H1 (cell line): ENCODE results near the gene S100A14. TPM values are rescaled to one million over a fixed set of nuclear protein-coding genes. Genes with fewer than 3 reads are reported as not detected.

Experiments used
- CTCF ChIA-PET: fragments of 300-600 bp; sonication (Branson Sonifier 250); formaldehyde crosslinking; loops from one replicate; lab custom pipeline; 2021; ENCODE audit not compliant: partially characterized antibody; lab: Charles Lee
- POLR2A ChIA-PET: fragments of 300-600 bp; sonication (Branson Sonifier 250); formaldehyde crosslinking; loops from one replicate; lab custom pipeline; 2021; ENCODE audit warnings: inconsistent platforms; ENCODE audit not compliant: partially characterized antibody; lab: Charles Lee
- DNase-seq, 2 experiments: peaks; one replicate each; pipeline versions ENCODE4 v3.0.0 to v3.0.0-alpha.2; 2010 to 2022; ENCODE audit warnings: low spot score in 2 of 2, low read depth in 1 of 2, mixed read lengths in 1 of 2
- FAIRE-seq: peaks from 2 replicates; lab custom pipeline; 2011; peaks lifted over from hg19 to GRCh38; lab: Jason Lieb, UNC
- H2AFZ ChIP-seq: 2 replicates; pipeline ENCODE4 v1.8.1; 2012; ENCODE audit warnings: low read length, inconsistent platforms
- H2AK5ac ChIP-seq: 2 replicates; pipeline ENCODE4 v1.6.1; 2013; ENCODE audit warnings: low read depth, low read length
- H2BK120ac ChIP-seq: replicated peaks from 2 replicates; pipeline ENCODE3; 2013; ENCODE audit warnings: low read depth, low read length, inconsistent platforms
- H2BK12ac ChIP-seq: 2 replicates; pipeline ENCODE4 v1.6.1; 2013; ENCODE audit warnings: low read depth, low read length
- H2BK15ac ChIP-seq: 2 replicates; pipeline ENCODE4 v1.6.1; 2013; ENCODE audit warnings: low read length
- H2BK20ac ChIP-seq: 2 replicates; pipeline ENCODE4 v1.6.1; 2013; ENCODE audit warnings: low read length
- H2BK5ac ChIP-seq: 2 replicates; pipeline ENCODE4 v1.6.1; 2013; ENCODE audit warnings: low read depth, low read length
- H3K14ac ChIP-seq: 2 replicates; pipeline ENCODE4 v1.6.1; 2013; ENCODE audit warnings: inconsistent platforms; ENCODE audit not compliant: insufficient read length
- H3K18ac ChIP-seq: 2 replicates; pipeline ENCODE4 v1.6.1; 2013; ENCODE audit warnings: low read length; ENCODE audit errors: extremely low read depth
- H3K23ac ChIP-seq: 2 replicates; pipeline ENCODE4 v1.6.1; 2013; ENCODE audit warnings: inconsistent platforms; ENCODE audit not compliant: insufficient read length
- H3K23me2 ChIP-seq: 2 replicates; pipeline ENCODE4 v1.6.1; 2013; ENCODE audit warnings: low read depth, low read length
- H3K27ac ChIP-seq: 2 replicates; pipeline ENCODE4 v1.6.1; 2011; ENCODE audit warnings: low read depth, low read length, inconsistent platforms
- H3K27me3 ChIP-seq, 4 experiments: replicated peaks in 1 of 4; 1 replicate in 1 of 4; 2 replicates in 3 of 4; pipeline versions ENCODE4 v1.6.1 to v1.8.1; 2011 to 2013; ENCODE audit warnings: low read length in 3 of 4, mild to moderate bottlenecking in 3 of 4, inconsistent platforms in 2 of 4, mixed read lengths in 2 of 4, moderate library complexity in 1 of 4; ENCODE audit not compliant: control insufficient read depth in 3 of 4, insufficient read depth in 3 of 4; ENCODE audit errors: extremely low read depth in 1 of 4
- H3K36me3 ChIP-seq, 4 experiments: 2 replicates each; pipeline versions ENCODE4 v1.6.1 to v1.8.1; 2011 to 2013; ENCODE audit warnings: mild to moderate bottlenecking in 4 of 4, low read length in 3 of 4, moderate library complexity in 2 of 4, control low read depth in 1 of 4, inconsistent platforms in 1 of 4; ENCODE audit not compliant: insufficient read depth in 4 of 4, control insufficient read depth in 2 of 4
- H3K4ac ChIP-seq: replicated peaks from 2 replicates; pipeline ENCODE3; 2013; ENCODE audit warnings: low read length, low read depth, mixed read lengths, inconsistent platforms; ENCODE audit not compliant: insufficient read length
- H3K4me1 ChIP-seq, 4 experiments: replicated peaks in 1 of 4; 1 replicate in 1 of 4; 2 replicates in 3 of 4; pipeline versions ENCODE4 v1.6.1 to v1.8.1; 2011 to 2013; ENCODE audit warnings: low read length in 3 of 4, inconsistent platforms in 2 of 4, mixed read lengths in 1 of 4; ENCODE audit not compliant: insufficient read depth in 4 of 4, control insufficient read depth in 3 of 4
- H3K4me2 ChIP-seq, 2 experiments: 2 replicates each; pipeline versions ENCODE4 v1.6.1 to v1.8.1; 2011 to 2013; ENCODE audit warnings: low read depth in 2 of 2, low read length in 2 of 2, control low read depth in 1 of 2, inconsistent platforms in 1 of 2, mild to moderate bottlenecking in 1 of 2; ENCODE audit not compliant: insufficient read depth in 1 of 2
- H3K4me3 ChIP-seq, 4 experiments: fragments of 200-600, 300-600 bp in 1 of 4; sonication (generic), shearing (Covaris generic), sonication (Bioruptor Twin) in 1 of 4; 2 replicates each; pipeline versions ENCODE4 v1.5.1 to v1.8.1; 2011 to 2016; ENCODE audit warnings: low read length in 4 of 4, low read depth in 3 of 4, control low read depth in 2 of 4, inconsistent platforms in 2 of 4, mild to moderate bottlenecking in 2 of 4, mixed read lengths in 1 of 4, moderate library complexity in 1 of 4; ENCODE audit not compliant: insufficient read depth in 2 of 4; ENCODE audit errors: extremely low read depth in 1 of 4
- H3K56ac ChIP-seq: replicated peaks from 2 replicates; pipeline ENCODE3; 2013; ENCODE audit warnings: low read depth, mild to moderate bottlenecking, mixed read lengths, low read length, inconsistent platforms; ENCODE audit not compliant: insufficient read length
- H3K79me1 ChIP-seq: 2 replicates; pipeline ENCODE4 v1.6.1; 2013; ENCODE audit warnings: low read depth, low read length, control low read depth
- H3K79me2 ChIP-seq, 2 experiments: 2 replicates each; pipeline versions ENCODE4 v1.6.1 to v1.8.1; 2012 to 2013; ENCODE audit warnings: low read length in 2 of 2, mild to moderate bottlenecking in 2 of 2, inconsistent platforms in 1 of 2; ENCODE audit not compliant: insufficient read depth in 2 of 2, control insufficient read depth in 1 of 2
- H3K9ac ChIP-seq, 4 experiments: replicated peaks in 1 of 4; 1 replicate in 1 of 4; 2 replicates in 3 of 4; pipeline versions ENCODE4 v1.6.1 to v1.8.1; 2011 to 2013; ENCODE audit warnings: low read depth in 3 of 4, low read length in 3 of 4, control low read depth in 2 of 4, mild to moderate bottlenecking in 2 of 4, moderate library complexity in 2 of 4, inconsistent platforms in 1 of 4; ENCODE audit errors: extremely low read depth in 1 of 4
- H3K9me3 ChIP-seq, 2 experiments: 2 replicates each; pipeline versions ENCODE4 v1.6.1 to v1.8.1; 2012 to 2013; ENCODE audit warnings: mild to moderate bottlenecking in 2 of 2, moderate library complexity in 2 of 2, control low read depth in 1 of 2, inconsistent platforms in 1 of 2, low read depth in 1 of 2, low read length in 1 of 2, mixed read lengths in 1 of 2; ENCODE audit not compliant: insufficient read depth in 2 of 2
- H4K20me1 ChIP-seq, 2 experiments: replicated peaks in 1 of 2; 2 replicates each; pipeline versions ENCODE3 to v1.8.1; 2011 to 2013; ENCODE audit warnings: inconsistent platforms in 2 of 2, low read length in 2 of 2, mild to moderate bottlenecking in 1 of 2; ENCODE audit not compliant: insufficient read depth in 2 of 2, control insufficient read depth in 1 of 2
- H4K5ac ChIP-seq: 2 replicates; pipeline ENCODE4 v1.6.1; 2013; ENCODE audit warnings: low read length, low read depth, mixed read lengths, inconsistent platforms; ENCODE audit not compliant: insufficient read length
- H4K8ac ChIP-seq: 2 replicates; pipeline ENCODE4 v1.8.0; 2013; ENCODE audit warnings: mild to moderate bottlenecking, moderate library complexity, low read length, inconsistent platforms; ENCODE audit not compliant: insufficient read depth; ENCODE audit errors: extremely low read depth
- H4K91ac ChIP-seq: replicated peaks from 2 replicates; pipeline ENCODE3; 2013; ENCODE audit warnings: low read length, mixed read lengths, inconsistent platforms; ENCODE audit not compliant: insufficient read length
- CEBPB ChIP-seq: IDR thresholded peaks from 2 replicates; pipeline ENCODE4 v1.6.1; 2012; ENCODE audit warnings: low read depth, low read length
- SP2 ChIP-seq: IDR thresholded peaks from 2 replicates; pipeline ENCODE4 v1.6.1; 2012; ENCODE audit warnings: mild to moderate bottlenecking, low read length, inconsistent platforms
- TAF1 ChIP-seq: IDR thresholded peaks from 2 replicates; pipeline ENCODE4 v1.6.1; 2011; ENCODE audit warnings: mild to moderate bottlenecking, low read depth, low read length
- WGBS, 2 experiments: shearing (Covaris generic) in 1 of 2; methylation state at CpG; one replicate each; pipeline versions ENCODE4 v1.1.6 to v1.1.7; 2013 to 2015; ENCODE audit warnings: low lambda C conversion rate in 2 of 2, mixed read lengths in 2 of 2, inconsistent platforms in 1 of 2, low coverage in 1 of 2, missing lambda C conversion rate in 1 of 2; ENCODE audit not compliant: insufficient replicate concordance in 2 of 2, insufficient coverage in 1 of 2, insufficient read length in 1 of 2; ENCODE audit errors: extremely low coverage in 1 of 2, missing lambda C conversion rate in 1 of 2; 5-methylcytosine and 5-hydroxymethylcytosine counted together
- polyA plus RNA-seq, 7 experiments: library from polyadenylated mRNA; depleted of rRNA in 3 of 7; stranded (reverse) in 5 of 7; unstranded in 2 of 7; fragments of >200 nt in 5 of 7; fragments of 200-250 nt in 2 of 7; gene quantifications; 1 replicate in 5 of 7; 2 replicates in 1 of 7; 4 replicates in 1 of 7; pipeline versions ENCODE4 v1.2.1 to v1.2.3, GENCODE V29; 2011 to 2013; ENCODE audit warnings: missing spikeins in 2 of 7, mixed read lengths in 2 of 7
- total RNA-seq: library from RNA; stranded (reverse); fragmentation: NEBNext Ultra II Directional; extraction: Animal tissue kit (Norgen Biotek cat#: 25700); gene quantifications from 2 replicates; pipeline ENCODE4 v1.2.1, GENCODE V29; 2021

Gene S100A14
- total and polyA plus RNA-seq, 2 of the 8 experiments (the other 6 are each of a cell fraction or from before 2014, with no cell fraction given): 1.4 to 5.3 TPM

DNA sequence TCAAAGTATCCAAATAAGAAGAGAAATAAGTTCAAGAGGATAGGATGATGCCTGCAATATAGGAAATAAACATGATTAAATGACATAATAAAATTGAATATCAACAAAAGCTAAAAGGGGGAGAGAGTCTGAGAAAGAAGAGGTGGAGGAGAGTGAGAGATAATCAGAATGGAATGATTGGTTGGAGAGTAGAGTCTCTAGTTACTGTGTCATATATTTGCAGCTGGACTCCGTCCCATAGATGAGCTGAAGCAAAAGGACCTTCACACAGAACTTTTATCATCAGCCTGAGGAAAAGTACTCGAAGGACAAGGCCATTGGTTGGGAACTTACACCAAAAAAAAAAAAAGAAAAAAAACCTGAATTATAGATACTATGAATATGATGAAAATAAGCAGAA is 27.6 kb downstream of the S100A14 start:
- H3K4ac ChIP-seq: no peak overlapping the region
- 97% methylated on average over 2 of the region's 2 CpGs; no CpG with 5 or more reads in 1 of the 2 experiments for WGBS, 2 experiments
- H2BK5ac ChIP-seq: no peak overlapping the region
- no peak overlapping the region for H3K27ac ChIP-seq
- H3K36me3 ChIP-seq: no peaks in the 10 kb centered on the region
- H3K9ac ChIP-seq: no peak overlapping the region
- no peaks in the 10 kb centered on the region for H3K9me3 ChIP-seq
- no peak overlapping the region for H3K4me2 ChIP-seq
- H3K4me3 ChIP-seq: no peak overlapping the region
- H3K27me3 ChIP-seq: no peaks in the 10 kb centered on the region
- H4K8ac ChIP-seq: no peak overlapping the region
- no peaks in the 10 kb centered on the region for H3K79me1 ChIP-seq
- H3K14ac ChIP-seq: no peak overlapping the region
- H2BK15ac ChIP-seq: no peak overlapping the region
- no peak for FAIRE-seq
- no peak overlapping the region for H4K5ac ChIP-seq
- ChIA-PET POLR2A (interaction anchor here (0.7 to 1.3 kb wide), 3 partner anchors 9 to 47 kb away, joined by 3 to 4 read pairs (median 3); no protein-coding TSS in a partner anchor), CTCF (no interaction called here)
- no peak overlapping the region for H3K56ac ChIP-seq
- H2BK120ac ChIP-seq: no peak overlapping the region
- no peak for DNase-seq
- TF ChIP-seq SP2: no peak
- no peak for TF ChIP-seq CEBPB
- no peak for TF ChIP-seq TAF1
- no peak overlapping the region for H3K23ac ChIP-seq
- H2BK12ac ChIP-seq: no peak overlapping the region
- H4K91ac ChIP-seq: no peak overlapping the region
- H4K20me1 ChIP-seq: no peaks in the 10 kb centered on the region
- no peaks in the 10 kb centered on the region for H3K4me1 ChIP-seq
- no peaks in the 10 kb centered on the region for H3K79me2 ChIP-seq
- no peak overlapping the region for H3K18ac ChIP-seq
- H2BK20ac ChIP-seq: no peak overlapping the region
- H2AFZ ChIP-seq: no peak overlapping the region
- no peak overlapping the region for H2AK5ac ChIP-seq
- no peaks in the 10 kb centered on the region for H3K23me2 ChIP-seq
